ENCODE measurements around the gene PARD3B. TPM values are rescaled to one million over a fixed set of nuclear protein-coding genes. Genes with fewer than 3 reads are reported as not detected.

The PARD3B gene
- total and polyA plus RNA-seq, 2 of the 4 experiments (the other 2 are of a cell fraction) = 3.3 to 15.6 TPM

- peaks cover 3% of the 10 kb centered on the region; the same call in 1 of the 2 replicates for H4K20me1 ChIP-seq (ENCODE audit: insufficient read depth, low read length)
- peaks cover 3 to 7% of the 10 kb centered on the region in 2 experiments; a peak in 3 of 4 replicates for H3K79me1 ChIP-seq (ENCODE audit: low read depth in 1 of 2, low read length in 2 of 2)
- H3K4me1 ChIP-seq (ENCODE audit: control insufficient read depth, insufficient read depth, low read length) = peaks cover 4% of the 10 kb centered on the region
- H3K27ac ChIP-seq (ENCODE audit: insufficient read depth, low read length) = no peak overlapping the region
- H3K4me3 ChIP-seq (ENCODE audit: insufficient read depth, low read depth, low read length) = no peak overlapping the region
- no peak overlapping the region for H2BK20ac ChIP-seq (ENCODE audit: low read depth, low read length)
- in situ Hi-C loops (cut with MboI; ENCODE audit: low sequenced_read_pairs) (no loop called here), dilution Hi-C loops (cut with HindIII; ENCODE audit: low sequenced_read_pairs, unreplicated experiment) (no loop called here), intact Hi-C loops (cut with micrococcal nuclease) (loop anchor here (1.0 kb wide), 1 partner anchor 11 kb away; no protein-coding TSS in a partner anchor)
- no peak overlapping the region for H2BK15ac ChIP-seq (ENCODE audit: low read depth, low read length)
- no peak overlapping the region for H3K9ac ChIP-seq (ENCODE audit: low read depth, low read length)
- DNase-seq = no peak
- no peak overlapping the region for H4K91ac ChIP-seq (ENCODE audit: insufficient read depth, low read depth, low read length)
- no peak overlapping the region for H2AK5ac ChIP-seq (ENCODE audit: low read depth, low read length)
- TF ChIP-seq CTCF (conservative IDR thresholded peaks at IDR 0.05; ENCODE audit: low read depth, low read length) (no peak), RAD21 (IDR thresholded peaks at IDR 0.05; ENCODE audit: low read length) (no peak), MXI1 (IDR thresholded peaks at IDR 0.05; ENCODE audit: borderline replicate concordance, low read depth, low read length) (no peak), CEBPB (IDR thresholded peaks at IDR 0.05; ENCODE audit: low read depth, low read length) (no peak), RCOR1 (IDR thresholded peaks at IDR 0.05; ENCODE audit: insufficient replicate concordance, low read length) (no peak), SMC3 (IDR thresholded peaks at IDR 0.05; ENCODE audit: low read depth, low read length) (no peak), NFE2L2 (IDR thresholded peaks at IDR 0.05; ENCODE audit: low read depth, low read length) (no peak), CHD1 (IDR thresholded peaks at IDR 0.05; ENCODE audit: low read depth, low read length) (no peak), BHLHE40 (IDR thresholded peaks at IDR 0.05; ENCODE audit: low read depth, low read length) (no peak), ELK1 (IDR thresholded peaks at IDR 0.05; ENCODE audit: borderline replicate concordance, low read depth, low read length) (no peak), POLR2A (IDR thresholded peaks at IDR 0.05; ENCODE audit: low read depth, low read length) (no peak)
- ChIA-PET POLR2A (ENCODE audit: unreplicated experiment) (no interaction called here), CTCF (no interaction called here)
- no peak for ATAC-seq (ENCODE audit: low read depth)
- no peak overlapping the region for H3K56ac ChIP-seq (ENCODE audit: extremely low read depth, insufficient read depth, low read length)
- no peaks in the 10 kb centered on the region for H3K27me3 ChIP-seq (ENCODE audit: control insufficient read depth, insufficient read depth, low read length)
- no TSS peak for BruUV-seq (replicated peaks)
- H4K8ac ChIP-seq (ENCODE audit: low read depth in 2 of 2, low read length in 2 of 2) = no peak overlapping the region
- no CpG with 5 or more reads among the region's 2 CpGs for WGBS, 2 experiments (ENCODE audit: extremely low coverage in 2 of 2, insufficient read length in 1 of 2)
- H3K4me2 ChIP-seq (ENCODE audit: low read depth, low read length) = no peak overlapping the region
- no peaks in the 10 kb centered on the region for H3K36me3 ChIP-seq (ENCODE audit: control insufficient read depth, insufficient read depth, low read length)
- H3K18ac ChIP-seq (ENCODE audit: low read depth, low read length) = no peak overlapping the region
- no peak overlapping the region for H3K4ac ChIP-seq (ENCODE audit: low read depth, low read length)
- H2AFZ ChIP-seq (replicated peaks; ENCODE audit: low read length, poor library complexity) = no peak overlapping the region
- H3K14ac ChIP-seq (replicated peaks; ENCODE audit: low read depth, low read length) = 0 out of 2 replicates have a peak overlapping the region, but pooled peaks have one; percentile 15
- peaks cover 3% of the 10 kb centered on the region for H3K9me1 ChIP-seq (ENCODE audit: insufficient read depth, low read length)
- no peak overlapping the region for H2AK9ac ChIP-seq (replicated peaks; ENCODE audit: low read depth, low read length, poor library complexity)
- H2BK120ac ChIP-seq (ENCODE audit: low read depth, low read length) = no peak overlapping the region
- no peak overlapping the region for H2BK5ac ChIP-seq (ENCODE audit: low read depth, low read length, poor library complexity, severe bottlenecking)
- no peak overlapping the region for H4K5ac ChIP-seq (ENCODE audit: low read depth, low read length)
- peaks cover 2% of the 10 kb centered on the region; the same call in 1 of the 2 replicates for H3K9me3 ChIP-seq (ENCODE audit: control insufficient read depth, insufficient read depth, low read length)
- H3K23ac ChIP-seq (ENCODE audit: low read depth, low read length) = no peak overlapping the region
Observed at GRCh38 chr2:204946892-204947291, 401.6 kb downstream of the PARD3B start.
